ENCODE measurements around the gene SLC35G1.

DNA sequence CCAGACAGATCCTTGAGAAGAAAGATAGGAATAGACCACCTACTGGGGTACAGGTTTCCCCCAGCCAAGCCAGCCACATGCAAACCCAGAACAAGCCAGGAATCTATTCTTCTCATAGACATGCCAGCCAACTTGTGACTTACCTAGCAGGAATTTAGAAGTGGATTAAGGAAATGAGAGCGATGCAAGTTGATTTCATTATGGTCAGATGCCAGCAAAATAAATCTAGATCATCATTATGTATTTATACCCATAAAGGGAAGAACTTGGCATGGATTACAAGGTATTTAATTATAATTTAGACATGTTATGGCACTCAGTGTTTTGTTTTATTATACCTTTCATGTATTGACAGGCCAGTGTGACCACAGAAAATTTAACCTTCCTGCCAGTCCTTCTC is 32.8 kb downstream of the SLC35G1 start:
- TF ChIP-seq, protein P1, sequence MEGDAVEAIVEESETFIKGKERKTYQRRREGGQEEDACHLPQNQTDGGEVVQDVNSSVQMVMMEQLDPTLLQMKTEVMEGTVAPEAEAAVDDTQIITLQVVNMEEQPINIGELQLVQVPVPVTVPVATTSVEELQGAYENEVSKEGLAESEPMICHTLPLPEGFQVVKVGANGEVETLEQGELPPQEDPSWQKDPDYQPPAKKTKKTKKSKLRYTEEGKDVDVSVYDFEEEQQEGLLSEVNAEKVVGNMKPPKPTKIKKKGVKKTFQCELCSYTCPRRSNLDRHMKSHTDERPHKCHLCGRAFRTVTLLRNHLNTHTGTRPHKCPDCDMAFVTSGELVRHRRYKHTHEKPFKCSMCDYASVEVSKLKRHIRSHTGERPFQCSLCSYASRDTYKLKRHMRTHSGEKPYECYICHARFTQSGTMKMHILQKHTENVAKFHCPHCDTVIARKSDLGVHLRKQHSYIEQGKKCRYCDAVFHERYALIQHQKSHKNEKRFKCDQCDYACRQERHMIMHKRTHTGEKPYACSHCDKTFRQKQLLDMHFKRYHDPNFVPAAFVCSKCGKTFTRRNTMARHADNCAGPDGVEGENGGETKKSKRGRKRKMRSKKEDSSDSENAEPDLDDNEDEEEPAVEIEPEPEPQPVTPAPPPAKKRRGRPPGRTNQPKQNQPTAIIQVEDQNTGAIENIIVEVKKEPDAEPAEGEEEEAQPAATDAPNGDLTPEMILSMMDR (IDR thresholded peaks at IDR 0.05 in 2 of 3, conservative IDR thresholded peaks at IDR 0.05 in 1 of 3; ENCODE audit: borderline replicate concordance in 1 of 3, insufficient read depth in 1 of 3, low read depth in 2 of 3, low read length in 2 of 3) = no peak
- TF ChIP-seq FOSL1 (IDR thresholded peaks at IDR 0.05; ENCODE audit: low read depth) (no peak), POLR2A (IDR thresholded peaks at IDR 0.05; ENCODE audit: borderline replicate concordance, extremely low read depth, insufficient read depth, insufficient read length) (no peak), ZNF274 (IDR thresholded peaks at IDR 0.05; ENCODE audit: low read depth, low read length) (no peak), EZH2 (IDR thresholded peaks at IDR 0.05) (no peak), EZH2phosphoT487 (IDR thresholded peaks at IDR 0.05; ENCODE audit: borderline replicate concordance) (no peak), YY1 (IDR thresholded peaks at IDR 0.05; ENCODE audit: extremely low read depth, insufficient replicate concordance, low read depth, low read length) (no peak), TCF7L2 (IDR thresholded peaks at IDR 0.05; ENCODE audit: borderline replicate concordance, extremely low read depth, insufficient read depth, insufficient read length) (no peak), POLR2AphosphoS5 (IDR thresholded peaks at IDR 0.05; ENCODE audit: low read depth, low read length) (no peak), REST (IDR thresholded peaks at IDR 0.05; ENCODE audit: low read depth) (no peak), ELF1 (IDR thresholded peaks at IDR 0.05; ENCODE audit: borderline replicate concordance, low read depth) (no peak), JUND (IDR thresholded peaks at IDR 0.05) (no peak), CBX3 (IDR thresholded peaks at IDR 0.05; ENCODE audit: low read depth) (no peak)
